KMS-11 (cell line): ENCODE results near the gene RPE65.

ENCODE experiments used
- H2AFZ ChIP-seq: fragments of 200-600 bp; sonication (generic); 2 replicates; pipeline ENCODE4 v1.6.1; 2016; ENCODE audit warnings: antibody characterized with exemption, mixed run types, low read depth
- H3K27ac ChIP-seq: fragments of 200-600 bp; sonication (generic); 2 replicates; pipeline ENCODE4 v1.6.1; 2016; ENCODE audit warnings: mild to moderate bottlenecking, mixed run types
- H3K27me3 ChIP-seq: fragments of 200-600 bp; sonication (generic); 2 replicates; pipeline ENCODE4 v1.6.1; 2017; ENCODE audit warnings: mild to moderate bottlenecking, low read depth, mixed run types, moderate library complexity; ENCODE audit not compliant: insufficient read depth
- H3K36me3 ChIP-seq: fragments of 200-600 bp; sonication (generic); 2 replicates; pipeline ENCODE4 v1.6.1; 2017; ENCODE audit warnings: mild to moderate bottlenecking, mixed run types; ENCODE audit not compliant: insufficient read depth
- H3K4me1 ChIP-seq: fragments of 200-600 bp; sonication (generic); 2 replicates; pipeline ENCODE4 v1.6.1; 2016; ENCODE audit warnings: mild to moderate bottlenecking, low read depth, mixed run types; ENCODE audit not compliant: poor library complexity, severe bottlenecking
- H3K4me2 ChIP-seq: fragments of 200-600 bp; sonication (generic); 2 replicates; pipeline ENCODE4 v1.7.0; 2016; ENCODE audit warnings: mild to moderate bottlenecking, mixed run types
- H3K4me3 ChIP-seq: fragments of 200-600 bp; sonication (generic); IDR thresholded peaks from 2 replicates; pipeline ENCODE4 v1.6.1; 2017; ENCODE audit warnings: low read depth, low read length, mixed read lengths; ENCODE audit not compliant: insufficient read depth
- H3K79me2 ChIP-seq: fragments of 200-600 bp; sonication (generic); 2 replicates; pipeline ENCODE4 v1.6.1; 2016; ENCODE audit warnings: low read depth, mixed run types; ENCODE audit not compliant: insufficient read depth
- H3K9ac ChIP-seq: fragments of 200-600 bp; sonication (generic); 2 replicates; pipeline ENCODE4 v1.6.1; 2016; ENCODE audit warnings: mild to moderate bottlenecking, mixed run types
- H4K20me1 ChIP-seq: fragments of 200-600 bp; sonication (generic); 2 replicates; pipeline ENCODE4 v1.6.1; 2016; ENCODE audit warnings: mild to moderate bottlenecking, mixed run types; ENCODE audit not compliant: insufficient read depth
- CTCF ChIP-seq: fragments of 200-600 bp; sonication (generic); conservative IDR thresholded peaks from 2 replicates; pipeline ENCODE4 v1.6.1; 2017; ENCODE audit warnings: low read depth, mild to moderate bottlenecking, antibody characterized with exemption, low read length, moderate library complexity, mixed read lengths

The RPE65 gene

GRCh38 chr1:68429233-68429808, 20.4 kb downstream of the RPE65 start:
- H3K9ac ChIP-seq: no peak overlapping the region
- TF ChIP-seq CTCF: no peak

GRCh38 chr1:68426594-68426993, 23.2 kb downstream of the RPE65 start:
- Histone ChIP-seq H3K36me3 (no peaks in the 10 kb centered on the region), H3K4me2 (no peak overlapping the region), H2AFZ (no peak overlapping the region)

More at GRCh38 chr1:68429233-68429808, 20.4 kb downstream of the RPE65 start:
- H3K36me3 ChIP-seq: no peaks in the 10 kb centered on the region
- H3K4me2 ChIP-seq: no peak overlapping the region
- no peaks in the 10 kb centered on the region for H3K79me2 ChIP-seq
- no peak overlapping the region for H2AFZ ChIP-seq
- no peak overlapping the region for H3K27ac ChIP-seq
- H3K4me3 ChIP-seq: no peak overlapping the region
- no peaks in the 10 kb centered on the region for H3K27me3 ChIP-seq
- H4K20me1 ChIP-seq: no peaks in the 10 kb centered on the region
- no peaks in the 10 kb centered on the region for H3K4me1 ChIP-seq

GRCh38 chr1:68421350-68421749, 28.4 kb downstream of the RPE65 start:
- TF ChIP-seq CTCF: no peak
- no peaks in the 10 kb centered on the region for H3K36me3 ChIP-seq
- H3K4me2 ChIP-seq: no peak overlapping the region
- H3K4me3 ChIP-seq: no peak overlapping the region
- H2AFZ ChIP-seq: no peak overlapping the region
- H3K79me2 ChIP-seq: no peaks in the 10 kb centered on the region
- H3K9ac ChIP-seq: no peak overlapping the region
- no peaks in the 10 kb centered on the region for H3K4me1 ChIP-seq
- no peaks in the 10 kb centered on the region for H3K27me3 ChIP-seq
- H4K20me1 ChIP-seq: no peaks in the 10 kb centered on the region
- no peak overlapping the region for H3K27ac ChIP-seq

More at GRCh38 chr1:68426594-68426993, 23.2 kb downstream of the RPE65 start:
- Histone ChIP-seq H3K4me3 (no peak overlapping the region), H3K27ac (no peak overlapping the region), H4K20me1 (no peaks in the 10 kb centered on the region), H3K4me1 (no peaks in the 10 kb centered on the region), H3K27me3 (no peaks in the 10 kb centered on the region), H3K9ac (no peak overlapping the region), H3K79me2 (no peaks in the 10 kb centered on the region)
- no peak for TF ChIP-seq CTCF

GRCh38 chr1:68409426-68409825, 40.3 kb downstream of the RPE65 start:
- no peaks in the 10 kb centered on the region for H4K20me1 ChIP-seq
- no peak overlapping the region for H2AFZ ChIP-seq
- H3K4me1 ChIP-seq: no peaks in the 10 kb centered on the region
- TF ChIP-seq CTCF: no peak
- no peaks in the 10 kb centered on the region for H3K79me2 ChIP-seq
- no peak overlapping the region for H3K9ac ChIP-seq
- no peak overlapping the region for H3K27ac ChIP-seq
- H3K4me2 ChIP-seq: no peak overlapping the region
- H3K36me3 ChIP-seq: no peaks in the 10 kb centered on the region
- no peaks in the 10 kb centered on the region for H3K27me3 ChIP-seq
- no peak overlapping the region for H3K4me3 ChIP-seq
